Measurements from ENCODE around the gene TAAR1.
"Not testable (repeated sequence)": the region's sequence is repeated elsewhere in the genome, so short reads cannot be mapped to it uniquely, and the experiment has no call there.

Gene TAAR1

GRCh38 chr6:132651062-132651461 lies 7.9 kb downstream of the TAAR1 start:
- DNase-seq = no peak

GRCh38 chr6:132650429-132650828 lies 8.6 kb downstream of the TAAR1 start:
- no peak for DNase-seq

GRCh38 chr6:132648828-132649227 lies 10.2 kb downstream of the TAAR1 start:
- DNase-seq = no peak

- DNase-seq = peak; percentile 57
Observed at GRCh38 chr6:132648356-132648755, 10.6 kb downstream of the TAAR1 start.

- DNase-seq = no peak
Observed at GRCh38 chr6:132643547-132643946, 15.4 kb downstream of the TAAR1 start.

GRCh38 chr6:132637135-132637534 lies 21.8 kb downstream of the TAAR1 start:
- DNase-seq = not testable (repeated sequence)

- not testable (repeated sequence) for DNase-seq
Observed at GRCh38 chr6:132635906-132636305, 23.1 kb downstream of the TAAR1 start.

GRCh38 chr6:132635288-132635687 lies 23.7 kb downstream of the TAAR1 start:
- DNase-seq = not testable (repeated sequence)

- no peak for DNase-seq
Observed at GRCh38 chr6:132634796-132635195, 24.2 kb downstream of the TAAR1 start.

- no peak for DNase-seq
Observed at GRCh38 chr6:132633362-132633761, 25.6 kb downstream of the TAAR1 start.

GRCh38 chr6:132624175-132624574 lies 34.8 kb downstream of the TAAR1 start, which contains the start of gene TAAR2:
TAAR2 (minus strand) TSS chr6:132624275; CDS start chr6:132624275, 0 bp downstream.
- DNase-seq = no peak

GRCh38 chr6:132623106-132623845 lies 35.7 kb downstream of the TAAR1 start:
- DNase-seq = no peak

GRCh38 chr6:132616677-132617076 lies 42.3 kb downstream of the TAAR1 start:
- DNase-seq = no peak

- no peak for DNase-seq
Observed at GRCh38 chr6:132614554-132614953, 44.4 kb downstream of the TAAR1 start.

GRCh38 chr6:132612449-132613108 lies 46.4 kb downstream of the TAAR1 start:
- no peak for DNase-seq

GRCh38 chr6:132611616-132612015 lies 47.4 kb downstream of the TAAR1 start:
- no peak for DNase-seq

- DNase-seq = no peak
Observed at GRCh38 chr6:132607544-132608233, 51.3 kb downstream of the TAAR1 start.

GRCh38 chr6:132604635-132605152 lies 54.3 kb downstream of the TAAR1 start:
- DNase-seq = no peak

- not testable (repeated sequence) for DNase-seq
Observed at GRCh38 chr6:132600900-132601299, 58.1 kb downstream of the TAAR1 start.

- peak; percentile 9 for DNase-seq
Observed at GRCh38 chr6:132598473-132598872, 60.5 kb downstream of the TAAR1 start.

GRCh38 chr6:132596201-132596600 lies 62.8 kb downstream of the TAAR1 start:
- no peak for DNase-seq
